ENCODE measurements around the gene RAD9A. TPM values are rescaled to one million over a fixed set of nuclear protein-coding genes. Genes with fewer than 3 reads are reported as not detected.

Gene RAD9A
- total RNA-seq, 1 donor, result 7.6 TPM

DNA sequence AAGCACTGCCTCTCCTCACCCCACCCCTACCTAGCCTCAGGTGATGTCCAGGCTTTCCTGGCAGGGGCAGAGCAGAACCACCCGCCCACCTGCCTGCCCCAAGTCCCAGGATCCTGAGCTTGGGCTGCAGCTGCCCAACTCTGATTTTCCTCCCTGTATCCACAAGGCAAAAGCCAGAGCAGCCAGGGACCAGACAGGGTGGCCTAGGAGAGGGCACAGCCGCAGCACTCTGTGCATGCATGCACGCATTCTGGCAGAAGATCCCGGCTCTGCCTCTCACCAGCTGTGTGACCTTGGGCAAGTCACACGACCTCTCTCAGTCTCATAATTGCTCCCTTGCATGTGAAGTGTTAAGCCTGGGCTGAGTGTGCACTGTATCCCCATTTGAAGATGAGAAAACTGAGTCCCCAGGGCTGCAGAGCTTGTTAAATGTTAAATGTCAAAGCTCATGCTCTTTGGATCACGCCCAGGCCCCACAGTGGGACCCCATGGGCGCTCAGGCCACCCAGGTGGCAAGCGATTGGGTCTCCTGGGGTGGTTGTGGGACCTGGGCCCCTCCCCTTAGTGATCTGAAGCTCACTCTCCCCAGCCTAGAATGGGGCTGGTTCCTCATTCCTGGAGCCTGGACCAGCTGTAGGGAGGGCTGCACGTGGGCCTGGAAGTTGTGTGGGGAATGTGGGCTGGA, 20.9 kb downstream of the RAD9A start:
- H3K27me3 ChIP-seq (ENCODE audit: insufficient read depth, low read length), result peaks cover 63% of the 10 kb centered on the region
- no peak overlapping the region for H2AFZ ChIP-seq (ENCODE audit: low read length)
- no peak for DNase-seq (ENCODE audit: insufficient read length, low spot score, missing footprints)
- TF ChIP-seq, protein P1, sequence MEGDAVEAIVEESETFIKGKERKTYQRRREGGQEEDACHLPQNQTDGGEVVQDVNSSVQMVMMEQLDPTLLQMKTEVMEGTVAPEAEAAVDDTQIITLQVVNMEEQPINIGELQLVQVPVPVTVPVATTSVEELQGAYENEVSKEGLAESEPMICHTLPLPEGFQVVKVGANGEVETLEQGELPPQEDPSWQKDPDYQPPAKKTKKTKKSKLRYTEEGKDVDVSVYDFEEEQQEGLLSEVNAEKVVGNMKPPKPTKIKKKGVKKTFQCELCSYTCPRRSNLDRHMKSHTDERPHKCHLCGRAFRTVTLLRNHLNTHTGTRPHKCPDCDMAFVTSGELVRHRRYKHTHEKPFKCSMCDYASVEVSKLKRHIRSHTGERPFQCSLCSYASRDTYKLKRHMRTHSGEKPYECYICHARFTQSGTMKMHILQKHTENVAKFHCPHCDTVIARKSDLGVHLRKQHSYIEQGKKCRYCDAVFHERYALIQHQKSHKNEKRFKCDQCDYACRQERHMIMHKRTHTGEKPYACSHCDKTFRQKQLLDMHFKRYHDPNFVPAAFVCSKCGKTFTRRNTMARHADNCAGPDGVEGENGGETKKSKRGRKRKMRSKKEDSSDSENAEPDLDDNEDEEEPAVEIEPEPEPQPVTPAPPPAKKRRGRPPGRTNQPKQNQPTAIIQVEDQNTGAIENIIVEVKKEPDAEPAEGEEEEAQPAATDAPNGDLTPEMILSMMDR (IDR thresholded peaks at IDR 0.05; ENCODE audit: extremely low read depth, low read depth, low read length), result no peak
- H3K9me3 ChIP-seq (ENCODE audit: low read depth, low read length), result no peaks in the 10 kb centered on the region
- H4K20me1 ChIP-seq (ENCODE audit: insufficient read depth, low read length), result peaks cover 5% of the 10 kb centered on the region
- H3K4me2 ChIP-seq (ENCODE audit: insufficient read depth, low read length), result no peak overlapping the region
- no peak overlapping the region for H3K27ac ChIP-seq (ENCODE audit: low read depth, low read length)
- H3K4me1 ChIP-seq (ENCODE audit: insufficient read depth, low read length), result peaks cover 3% of the 10 kb centered on the region
- no peak overlapping the region for H3K4me3 ChIP-seq (ENCODE audit: insufficient read depth, low read length)
- H3K36me3 ChIP-seq (ENCODE audit: insufficient read depth, low read length), result no peaks in the 10 kb centered on the region
- H3K79me2 ChIP-seq (ENCODE audit: insufficient read depth, low read length), result no peaks in the 10 kb centered on the region

DNA sequence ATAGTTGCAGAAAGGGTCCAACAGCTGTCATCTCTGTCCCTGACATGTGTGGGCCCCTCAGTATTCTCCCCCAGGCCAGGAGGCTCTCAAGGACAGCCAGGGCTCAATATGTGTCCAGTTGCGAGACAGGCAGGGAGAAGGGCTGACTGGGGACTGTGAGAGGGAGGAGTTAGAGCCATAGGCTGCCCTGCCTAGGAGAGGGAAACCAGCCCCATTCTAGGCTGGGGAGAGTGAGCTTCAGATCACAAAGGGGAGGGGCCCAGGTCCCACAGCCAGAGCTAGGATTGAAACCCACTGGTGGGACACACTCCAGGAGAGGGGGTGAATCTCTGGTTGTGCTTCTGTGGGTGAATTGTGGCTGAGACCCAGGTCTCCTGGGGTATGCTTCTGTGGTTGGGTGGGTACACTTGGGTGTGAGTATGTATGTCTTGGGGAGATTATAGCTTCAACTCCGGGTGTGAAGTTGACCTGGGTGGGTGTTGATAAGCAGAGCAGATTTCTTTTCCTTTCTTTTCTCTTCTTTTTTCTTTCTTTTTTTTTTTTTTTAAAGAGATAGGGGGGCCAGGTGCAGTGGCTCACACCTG, 21.6 kb downstream of the RAD9A start:
- Histone ChIP-seq H3K4me2 (ENCODE audit: insufficient read depth, low read length) (no peak overlapping the region), H4K20me1 (ENCODE audit: insufficient read depth, low read length) (peaks cover 5% of the 10 kb centered on the region), H3K27ac (ENCODE audit: low read depth, low read length) (no peak overlapping the region), H3K9me3 (ENCODE audit: low read depth, low read length) (no peaks in the 10 kb centered on the region), H3K27me3 (ENCODE audit: insufficient read depth, low read length) (peaks cover 56% of the 10 kb centered on the region), H2AFZ (ENCODE audit: low read length) (no peak overlapping the region), H3K36me3 (ENCODE audit: insufficient read depth, low read length) (no peaks in the 10 kb centered on the region), H3K4me3 (ENCODE audit: insufficient read depth, low read length) (no peak overlapping the region), H3K4me1 (ENCODE audit: insufficient read depth, low read length) (peaks cover 3% of the 10 kb centered on the region), H3K79me2 (ENCODE audit: insufficient read depth, low read length) (no peaks in the 10 kb centered on the region)
- no peak for DNase-seq (ENCODE audit: insufficient read length, low spot score, missing footprints)
- TF ChIP-seq, protein P1 (IDR thresholded peaks at IDR 0.05; ENCODE audit: extremely low read depth, low read depth, low read length), result no peak

DNA sequence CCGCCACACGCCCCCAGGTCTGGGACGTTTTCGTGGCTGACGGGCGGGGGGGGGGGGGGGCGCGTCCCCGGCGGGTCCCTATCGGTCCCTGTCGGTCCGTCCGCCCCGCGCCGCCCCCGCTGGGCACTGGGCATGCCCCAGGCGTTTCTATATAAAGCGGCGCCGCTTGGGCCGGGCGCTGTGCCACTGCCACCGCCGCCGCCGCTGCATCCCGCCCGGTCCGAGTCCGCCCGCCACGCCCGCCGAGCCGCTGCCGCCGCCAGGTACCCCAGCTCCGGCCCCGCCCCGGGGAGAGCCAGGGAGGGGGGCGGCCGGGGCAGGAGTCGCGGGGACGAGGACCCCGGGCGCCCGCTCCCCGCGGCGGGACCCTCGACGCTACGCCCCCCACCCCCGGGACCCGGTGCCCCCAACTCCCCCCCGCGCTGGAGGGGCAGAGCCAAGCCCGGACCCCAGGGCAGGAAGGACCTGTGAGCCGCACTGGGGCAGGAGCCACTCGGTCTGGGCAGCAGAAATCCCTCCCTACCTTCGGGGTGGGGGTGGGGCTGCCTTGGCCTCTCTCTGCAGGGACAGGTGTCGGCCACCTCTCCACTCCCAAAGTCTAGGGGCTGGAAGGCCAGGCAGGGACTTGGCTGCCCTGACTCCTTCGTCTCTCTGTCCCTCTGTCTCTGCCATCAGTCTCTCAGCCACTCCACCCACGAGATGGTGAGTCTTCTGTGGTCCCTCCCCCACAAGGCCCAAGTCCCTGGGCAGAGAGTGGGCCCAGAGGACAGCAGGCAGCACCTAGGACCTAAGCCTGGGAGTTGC, 23.9 kb downstream of the RAD9A start, which contains the start of gene CARNS1:
TSS of gene CARNS1 (plus strand) at position 178 of the 804 bp plus-strand sequence. CDS start at position 700, 522 bp downstream.
- no peak for DNase-seq (ENCODE audit: insufficient read length, low spot score, missing footprints)
- Histone ChIP-seq H4K20me1 (ENCODE audit: insufficient read depth, low read length) (peaks cover 5% of the 10 kb centered on the region), H2AFZ (ENCODE audit: low read length) (peak within 1 kb of the TSS; percentile 37), H3K4me2 (ENCODE audit: insufficient read depth, low read length) (peak within 1 kb of the TSS; percentile 58), H3K4me3 (ENCODE audit: insufficient read depth, low read length) (peak within 1 kb of the TSS; percentile 48), H3K27me3 (ENCODE audit: insufficient read depth, low read length) (peaks cover 33% of the 10 kb centered on the region), H3K27ac (ENCODE audit: low read depth, low read length) (no peak within 1 kb of the TSS), H3K9me3 (ENCODE audit: low read depth, low read length) (no peaks in the 10 kb centered on the region), H3K4me1 (ENCODE audit: insufficient read depth, low read length) (peaks cover 3% of the 10 kb centered on the region), H3K79me2 (ENCODE audit: insufficient read depth, low read length) (no peaks in the 10 kb centered on the region), H3K36me3 (ENCODE audit: insufficient read depth, low read length) (no peaks in the 10 kb centered on the region)
- TF ChIP-seq, protein P1 (IDR thresholded peaks at IDR 0.05; ENCODE audit: extremely low read depth, low read depth, low read length), result no peak
